HepG2 (cell line): ENCODE data around the gene COMP. TPM values are rescaled to one million over a fixed set of nuclear protein-coding genes. Genes with fewer than 3 reads are reported as not detected.

ENCODE experiments used
- BRF2 ChIP-seq: sonication (generic); formaldehyde crosslinking; IDR thresholded peaks from 2 replicates; pipeline ENCODE4 v1.8.1; 2022; ENCODE audit warnings: mild to moderate bottlenecking, missing genetic modification reagents
- HES4 ChIP-seq: sonication (generic); formaldehyde crosslinking; IDR thresholded peaks from 2 replicates; pipeline ENCODE4 v1.9.0; 2021; ENCODE audit warnings: mild to moderate bottlenecking, missing genetic modification reagents, borderline replicate concordance
- LBX2 ChIP-seq: sonication (generic); formaldehyde crosslinking; IDR thresholded peaks from 2 replicates; pipeline ENCODE4 v1.5.0; 2020; ENCODE audit warnings: missing genetic modification reagents, mild to moderate bottlenecking, borderline replicate concordance
- NFYB ChIP-seq: sonication (generic); formaldehyde crosslinking; IDR thresholded peaks from 2 replicates; pipeline ENCODE4 v1.4.0; 2020; ENCODE audit warnings: missing genetic modification reagents
- RFX3 ChIP-seq: IDR thresholded peaks from 2 replicates; pipeline ENCODE4 v1.6.1; 2016; ENCODE audit warnings: missing biosample characterization, missing genetic modification reagents
- TCF12 ChIP-seq, 2 experiments: fragments of 450-650 bp in 1 of 2; sonication (generic) in 1 of 2; formaldehyde crosslinking in 1 of 2; IDR thresholded peaks; 2 replicates each; pipeline versions ENCODE4 v1.6.1 to v1.8.0; 2017 to 2022; ENCODE audit warnings: antibody characterized with exemption in 1 of 2, mild to moderate bottlenecking in 1 of 2, missing genetic modification reagents in 1 of 2, moderate library complexity in 1 of 2
- XRCC5 ChIP-seq: fragments of 200-400 bp; formaldehyde crosslinking; optimal IDR thresholded peaks from 2 replicates; pipeline ENCODE3; 2017; ENCODE audit warnings: mild to moderate bottlenecking, low read length
- ZBTB20 ChIP-seq: sonication (generic); formaldehyde crosslinking; IDR thresholded peaks from 2 replicates; pipeline ENCODE4 v1.8.1; 2023; ENCODE audit warnings: missing genetic modification reagents, low read depth, mild to moderate bottlenecking, borderline replicate concordance
- ZFP91 ChIP-seq: sonication (generic); formaldehyde crosslinking; IDR thresholded peaks from 2 replicates; pipeline ENCODE4 v1.9.0; 2022; ENCODE audit warnings: missing genetic modification reagents, mild to moderate bottlenecking, borderline replicate concordance
- ZNF121 ChIP-seq: sonication (generic); formaldehyde crosslinking; IDR thresholded peaks from 2 replicates; pipeline ENCODE4 v1.5.0; 2020; ENCODE audit warnings: mild to moderate bottlenecking, missing genetic modification reagents
- ZNF292 ChIP-seq: sonication (generic); formaldehyde crosslinking; IDR thresholded peaks from 2 replicates; pipeline ENCODE4 v1.8.1; 2022; ENCODE audit warnings: mild to moderate bottlenecking, low read depth, missing genetic modification reagents, borderline replicate concordance
- ZNF317 ChIP-seq: sonication (generic); formaldehyde crosslinking; IDR thresholded peaks from 2 replicates; pipeline ENCODE4 v1.5.0; 2020; ENCODE audit warnings: mild to moderate bottlenecking, missing genetic modification reagents
- ZNF761 ChIP-seq: sonication (generic); formaldehyde crosslinking; conservative IDR thresholded peaks from 2 replicates; pipeline ENCODE4 v1.4.0; 2020; ENCODE audit warnings: mild to moderate bottlenecking, missing genetic modification reagents
- ZNF891 ChIP-seq: sonication (generic); formaldehyde crosslinking; IDR thresholded peaks from 2 replicates; pipeline ENCODE4 v1.5.0; 2020; ENCODE audit warnings: mild to moderate bottlenecking, missing genetic modification reagents
- polyA plus RNA-seq, 8 experiments: library from polyadenylated mRNA; depleted of rRNA in 3 of 8; stranded (reverse) in 7 of 8; unstranded in 1 of 8; fragments of >200 nt; fragmentation: Illumina TruSeq in 4 of 8; extraction: Trizol in 4 of 8; gene quantifications; 2 replicates each; pipeline versions ENCODE4 v1.2.1 to v1.2.3, GENCODE V29; 2011 to 2016; ENCODE audit warnings: low read depth in 4 of 8, missing spikeins in 1 of 8, mixed read lengths in 1 of 8; ENCODE audit not compliant: insufficient read depth in 1 of 8
- total RNA-seq, 5 experiments: library from RNA; depleted of rRNA; stranded (reverse); fragments of >200 nt; fragmentation: Illumina TruSeq; extraction: Trizol; gene quantifications; 2 replicates each; pipeline ENCODE4 v1.2.3, GENCODE V29; 2016; ENCODE audit warnings: low read depth in 1 of 5
- TF ChIP-seq, protein P1 (sequence below): sonication (generic); formaldehyde crosslinking; IDR thresholded peaks from 2 replicates; pipeline ENCODE4 v1.5.1; 2020; ENCODE audit warnings: mild to moderate bottlenecking, missing genetic modification reagents, moderate library complexity
- TF ChIP-seq, protein P2 (sequence below): sonication (generic); formaldehyde crosslinking; IDR thresholded peaks from 2 replicates; pipeline ENCODE4 v1.5.0; 2020; ENCODE audit warnings: missing genetic modification reagents, mild to moderate bottlenecking, borderline replicate concordance
- TF ChIP-seq, protein P3 (sequence below): sonication (generic); formaldehyde crosslinking; IDR thresholded peaks from 2 replicates; pipeline ENCODE4 v1.5.1; 2020; ENCODE audit warnings: mild to moderate bottlenecking, missing genetic modification reagents, moderate library complexity

The COMP gene
- total and polyA plus RNA-seq, 2 of the 13 experiments (the other 11 are each of a cell fraction or from before 2014, with no cell fraction given): 0.04 to 0.13 TPM

- TF ChIP-seq, protein P1, sequence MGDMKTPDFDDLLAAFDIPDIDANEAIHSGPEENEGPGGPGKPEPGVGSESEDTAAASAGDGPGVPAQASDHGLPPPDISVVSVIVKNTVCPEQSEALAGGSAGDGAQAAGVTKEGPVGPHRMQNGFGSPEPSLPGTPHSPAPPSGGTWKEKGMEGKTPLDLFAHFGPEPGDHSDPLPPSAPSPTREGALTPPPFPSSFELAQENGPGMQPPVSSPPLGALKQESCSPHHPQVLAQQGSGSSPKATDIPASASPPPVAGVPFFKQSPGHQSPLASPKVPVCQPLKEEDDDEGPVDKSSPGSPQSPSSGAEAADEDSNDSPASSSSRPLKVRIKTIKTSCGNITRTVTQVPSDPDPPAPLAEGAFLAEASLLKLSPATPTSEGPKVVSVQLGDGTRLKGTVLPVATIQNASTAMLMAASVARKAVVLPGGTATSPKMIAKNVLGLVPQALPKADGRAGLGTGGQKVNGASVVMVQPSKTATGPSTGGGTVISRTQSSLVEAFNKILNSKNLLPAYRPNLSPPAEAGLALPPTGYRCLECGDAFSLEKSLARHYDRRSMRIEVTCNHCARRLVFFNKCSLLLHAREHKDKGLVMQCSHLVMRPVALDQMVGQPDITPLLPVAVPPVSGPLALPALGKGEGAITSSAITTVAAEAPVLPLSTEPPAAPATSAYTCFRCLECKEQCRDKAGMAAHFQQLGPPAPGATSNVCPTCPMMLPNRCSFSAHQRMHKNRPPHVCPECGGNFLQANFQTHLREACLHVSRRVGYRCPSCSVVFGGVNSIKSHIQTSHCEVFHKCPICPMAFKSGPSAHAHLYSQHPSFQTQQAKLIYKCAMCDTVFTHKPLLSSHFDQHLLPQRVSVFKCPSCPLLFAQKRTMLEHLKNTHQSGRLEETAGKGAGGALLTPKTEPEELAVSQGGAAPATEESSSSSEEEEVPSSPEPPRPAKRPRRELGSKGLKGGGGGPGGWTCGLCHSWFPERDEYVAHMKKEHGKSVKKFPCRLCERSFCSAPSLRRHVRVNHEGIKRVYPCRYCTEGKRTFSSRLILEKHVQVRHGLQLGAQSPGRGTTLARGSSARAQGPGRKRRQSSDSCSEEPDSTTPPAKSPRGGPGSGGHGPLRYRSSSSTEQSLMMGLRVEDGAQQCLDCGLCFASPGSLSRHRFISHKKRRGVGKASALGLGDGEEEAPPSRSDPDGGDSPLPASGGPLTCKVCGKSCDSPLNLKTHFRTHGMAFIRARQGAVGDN (CRISPR knock-in tag): peak; percentile 58; the same call in 1 of the 2 replicates
- peak; percentile 30; the same call in 1 of the 2 replicates for TF ChIP-seq ZFP91
- TF ChIP-seq ZNF317 (CRISPR knock-in tag): no peak
- 0 out of 2 replicates have a peak, but pooled peaks have one; percentile 45 for TF ChIP-seq ZBTB20
- TF ChIP-seq ZNF891 (CRISPR knock-in tag): peak; percentile 46; the same call in 1 of the 2 replicates
- TF ChIP-seq RFX3 (CRISPR knock-in tag): no peak
- TF ChIP-seq LBX2 (CRISPR knock-in tag): no peak
- TF ChIP-seq, protein P2, sequence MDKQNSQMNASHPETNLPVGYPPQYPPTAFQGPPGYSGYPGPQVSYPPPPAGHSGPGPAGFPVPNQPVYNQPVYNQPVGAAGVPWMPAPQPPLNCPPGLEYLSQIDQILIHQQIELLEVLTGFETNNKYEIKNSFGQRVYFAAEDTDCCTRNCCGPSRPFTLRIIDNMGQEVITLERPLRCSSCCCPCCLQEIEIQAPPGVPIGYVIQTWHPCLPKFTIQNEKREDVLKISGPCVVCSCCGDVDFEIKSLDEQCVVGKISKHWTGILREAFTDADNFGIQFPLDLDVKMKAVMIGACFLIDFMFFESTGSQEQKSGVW (CRISPR knock-in tag): no peak
- TF ChIP-seq BRF2: no peak
- TF ChIP-seq ZNF121 (CRISPR knock-in tag): peak; percentile 42; the same call in 1 of the 2 replicates
- TF ChIP-seq HES4 (CRISPR knock-in tag): peak; percentile 0; the same call in 1 of the 2 replicates
- TF ChIP-seq NFYB (CRISPR knock-in tag): no peak
- TF ChIP-seq TCF12 (IDR thresholded peaks at IDR 0.05): no peak
- 0 out of 2 replicates have a peak, but pooled peaks have one; percentile 11 for TF ChIP-seq TCF12 (CRISPR knock-in tag; IDR thresholded peaks at IDR 0.05)
- TF ChIP-seq, protein P3, sequence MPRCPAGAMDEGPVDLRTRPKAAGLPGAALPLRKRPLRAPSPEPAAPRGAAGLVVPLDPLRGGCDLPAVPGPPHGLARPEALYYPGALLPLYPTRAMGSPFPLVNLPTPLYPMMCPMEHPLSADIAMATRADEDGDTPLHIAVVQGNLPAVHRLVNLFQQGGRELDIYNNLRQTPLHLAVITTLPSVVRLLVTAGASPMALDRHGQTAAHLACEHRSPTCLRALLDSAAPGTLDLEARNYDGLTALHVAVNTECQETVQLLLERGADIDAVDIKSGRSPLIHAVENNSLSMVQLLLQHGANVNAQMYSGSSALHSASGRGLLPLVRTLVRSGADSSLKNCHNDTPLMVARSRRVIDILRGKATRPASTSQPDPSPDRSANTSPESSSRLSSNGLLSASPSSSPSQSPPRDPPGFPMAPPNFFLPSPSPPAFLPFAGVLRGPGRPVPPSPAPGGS (CRISPR knock-in tag): 0 out of 2 replicates have a peak, but pooled peaks have one; percentile 55
- peak; percentile 17 for TF ChIP-seq XRCC5
- no peak for TF ChIP-seq ZNF292 (CRISPR knock-in tag)
- TF ChIP-seq ZNF761 (CRISPR knock-in tag): 0 out of 2 replicates have a peak, but pooled peaks have one; percentile 11
Observed at GRCh38 chr19:18832306-18833140, 41.4 kb upstream of the COMP start (continued).
